ENCODE data around the gene CPNE1.

CPNE1 gene

DNA sequence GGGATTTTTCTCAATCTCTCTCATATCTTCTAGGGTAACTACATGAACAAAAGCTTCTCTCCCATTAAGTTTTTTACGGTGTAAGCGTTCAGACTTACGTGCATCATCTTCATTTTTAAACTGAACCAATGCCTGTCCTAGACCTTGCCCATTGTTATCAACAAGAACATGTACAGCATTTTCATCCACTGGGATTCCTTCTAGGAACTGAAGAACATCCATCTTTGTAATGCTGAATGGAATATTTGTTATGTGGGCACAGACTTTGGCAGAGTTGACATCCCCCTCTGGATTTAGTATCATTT, 11.3 kb downstream of the CPNE1 start:
- Mint-ChIP-seq H3K27me3 (ENCODE audit: low read depth) (no peaks in the 10 kb centered on the region), H3K9me3 (no peaks in the 10 kb centered on the region), H3K27ac (no peak overlapping the region), H3K4me1 (ENCODE audit: low read depth) (peaks cover 31% of the 10 kb centered on the region), H3K36me3 (ENCODE audit: low read depth) (peaks cover 18% of the 10 kb centered on the region), H3K4me3 (no peak overlapping the region)

GRCh38 chr20:35652641-35653429, 11.9 kb downstream of the CPNE1 start:
- H3K4me3 Mint-ChIP-seq = no peak overlapping the region
- H3K9me3 Mint-ChIP-seq = no peaks in the 10 kb centered on the region
- H3K36me3 Mint-ChIP-seq (ENCODE audit: low read depth) = peaks cover 18% of the 10 kb centered on the region
- H3K27ac Mint-ChIP-seq = no peak overlapping the region
- no peaks in the 10 kb centered on the region for H3K27me3 Mint-ChIP-seq (ENCODE audit: low read depth)
- H3K4me1 Mint-ChIP-seq (ENCODE audit: low read depth) = peaks cover 28% of the 10 kb centered on the region

- H3K27ac Mint-ChIP-seq = no peak overlapping the region
- H3K9me3 Mint-ChIP-seq = no peaks in the 10 kb centered on the region
- H3K27me3 Mint-ChIP-seq (ENCODE audit: low read depth) = no peaks in the 10 kb centered on the region
- peaks cover 17% of the 10 kb centered on the region for H3K36me3 Mint-ChIP-seq (ENCODE audit: low read depth)
- peaks cover 25% of the 10 kb centered on the region for H3K4me1 Mint-ChIP-seq (ENCODE audit: low read depth)
- no peak overlapping the region for H3K4me3 Mint-ChIP-seq
These were observed 12.7 kb downstream of the CPNE1 start for GRCh38 chr20:35651958-35652357.

DNA sequence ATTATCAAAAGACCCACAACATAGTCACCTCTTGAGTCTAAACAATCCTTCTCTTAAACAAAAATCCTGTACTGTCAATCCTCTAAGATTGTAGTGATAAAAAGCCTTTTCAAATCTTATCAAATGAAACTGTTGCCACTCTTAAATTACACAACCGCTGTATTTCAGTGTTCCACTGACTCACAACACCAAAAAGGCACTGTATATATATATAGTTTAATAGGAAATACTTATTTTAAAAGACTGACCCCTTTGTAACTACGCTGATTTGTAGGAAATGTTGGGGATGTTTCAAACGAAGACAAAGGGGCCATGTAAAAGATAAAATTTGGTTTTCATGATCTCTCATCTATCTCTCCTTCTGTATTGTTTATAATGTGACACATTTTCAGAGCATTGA, 14.1 kb downstream of the CPNE1 start:
- H3K27me3 Mint-ChIP-seq (ENCODE audit: low read depth) = no peaks in the 10 kb centered on the region
- peaks cover 25% of the 10 kb centered on the region for H3K4me1 Mint-ChIP-seq (ENCODE audit: low read depth)
- H3K36me3 Mint-ChIP-seq (ENCODE audit: low read depth) = peaks cover 18% of the 10 kb centered on the region
- no peak overlapping the region for H3K27ac Mint-ChIP-seq
- no peak overlapping the region for H3K4me3 Mint-ChIP-seq
- no peaks in the 10 kb centered on the region for H3K9me3 Mint-ChIP-seq

DNA sequence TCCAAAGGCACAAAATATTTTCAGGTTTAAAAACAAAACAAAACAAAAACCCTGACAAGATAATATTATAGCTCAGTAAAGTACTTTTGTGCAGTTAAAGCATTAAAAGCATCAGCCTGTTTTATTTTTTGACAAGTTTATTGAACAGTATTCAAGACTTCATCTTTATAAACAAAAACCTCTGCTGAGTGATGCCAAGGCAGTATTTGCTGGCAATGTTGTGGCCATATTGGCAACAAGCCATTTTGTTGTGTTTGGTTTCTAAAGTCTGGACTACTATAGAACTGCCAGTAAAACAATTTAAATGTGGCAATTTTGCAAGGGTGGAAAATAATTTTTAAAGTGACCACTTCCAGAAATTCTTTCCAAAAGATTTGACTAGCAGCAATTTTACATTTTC, 15.9 kb downstream of the CPNE1 start:
- no peaks in the 10 kb centered on the region for H3K27me3 Mint-ChIP-seq (ENCODE audit: low read depth)
- no peaks in the 10 kb centered on the region for H3K9me3 Mint-ChIP-seq
- H3K4me1 Mint-ChIP-seq (ENCODE audit: low read depth) = peaks cover 35% of the 10 kb centered on the region
- H3K27ac Mint-ChIP-seq = no peak overlapping the region
- no peak overlapping the region for H3K4me3 Mint-ChIP-seq
- H3K36me3 Mint-ChIP-seq (ENCODE audit: low read depth) = peaks cover 20% of the 10 kb centered on the region

- H3K36me3 Mint-ChIP-seq (ENCODE audit: low read depth) = peaks cover 13% of the 10 kb centered on the region
- no peak overlapping the region for H3K27ac Mint-ChIP-seq
- H3K4me3 Mint-ChIP-seq = no peak overlapping the region
- no peaks in the 10 kb centered on the region for H3K27me3 Mint-ChIP-seq (ENCODE audit: low read depth)
- no peaks in the 10 kb centered on the region for H3K9me3 Mint-ChIP-seq
- H3K4me1 Mint-ChIP-seq (ENCODE audit: low read depth) = peaks cover 41% of the 10 kb centered on the region
These were observed 19.9 kb downstream of the CPNE1 start for GRCh38 chr20:35644806-35645205.

DNA sequence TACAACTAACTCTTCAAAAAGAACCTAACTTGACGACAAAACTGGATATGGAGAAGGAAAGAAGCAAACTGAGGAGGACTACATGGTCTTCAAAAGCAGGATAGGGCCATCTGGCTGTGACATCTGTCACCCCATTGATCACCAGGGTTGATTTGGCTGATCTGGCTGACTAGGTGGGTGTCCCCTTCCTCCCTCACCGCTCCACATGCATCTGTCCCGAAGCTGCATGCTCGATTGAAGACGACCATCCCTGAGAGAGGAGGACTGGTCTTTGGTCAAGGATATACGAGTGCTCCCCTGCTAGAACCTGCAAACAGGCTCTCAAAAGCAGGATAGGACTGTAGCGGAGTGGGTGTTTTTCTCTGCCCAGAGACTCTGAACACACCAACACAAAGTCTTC, 21.7 kb downstream of the CPNE1 start:
- peaks cover 31% of the 10 kb centered on the region for H3K4me1 Mint-ChIP-seq (ENCODE audit: low read depth)
- H3K9me3 Mint-ChIP-seq = no peaks in the 10 kb centered on the region
- peaks cover 7% of the 10 kb centered on the region for H3K36me3 Mint-ChIP-seq (ENCODE audit: low read depth)
- H3K4me3 Mint-ChIP-seq = no peak overlapping the region
- H3K27ac Mint-ChIP-seq = no peak overlapping the region
- no peaks in the 10 kb centered on the region for H3K27me3 Mint-ChIP-seq (ENCODE audit: low read depth)

- H3K9me3 Mint-ChIP-seq = no peaks in the 10 kb centered on the region
- no peak overlapping the region for H3K27ac Mint-ChIP-seq
- peaks cover 29% of the 10 kb centered on the region for H3K4me1 Mint-ChIP-seq (ENCODE audit: low read depth)
- no peak overlapping the region for H3K4me3 Mint-ChIP-seq
- H3K36me3 Mint-ChIP-seq (ENCODE audit: low read depth) = peaks cover 5% of the 10 kb centered on the region
- no peaks in the 10 kb centered on the region for H3K27me3 Mint-ChIP-seq (ENCODE audit: low read depth)
These were observed 23.0 kb downstream of the CPNE1 start for GRCh38 chr20:35641743-35642142.

DNA sequence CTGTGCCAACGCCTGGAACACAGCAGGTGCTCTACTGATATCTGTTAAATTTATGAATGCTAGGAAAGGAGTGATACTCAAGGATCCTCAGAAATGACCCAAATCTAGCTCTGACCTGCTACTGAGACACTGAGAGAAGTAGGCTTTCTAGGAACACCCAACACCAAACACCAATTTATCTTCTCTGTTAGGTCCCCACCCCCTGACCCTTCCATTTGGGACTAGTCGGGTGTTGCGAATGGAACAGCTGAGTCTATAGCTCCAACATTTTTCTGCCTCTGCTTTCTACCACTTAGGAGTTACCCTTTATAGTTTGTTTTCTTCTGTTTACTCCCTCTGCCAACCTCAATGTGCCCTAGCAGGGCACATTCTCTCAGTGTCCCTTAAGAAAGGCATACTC, 24.0 kb downstream of the CPNE1 start:
- H3K4me3 Mint-ChIP-seq = no peak overlapping the region
- no peaks in the 10 kb centered on the region for H3K27me3 Mint-ChIP-seq (ENCODE audit: low read depth)
- peak overlapping the region; percentile 38 for H3K27ac Mint-ChIP-seq
- no peaks in the 10 kb centered on the region for H3K9me3 Mint-ChIP-seq
- H3K4me1 Mint-ChIP-seq (ENCODE audit: low read depth) = peaks cover 29% of the 10 kb centered on the region
- peaks cover 8% of the 10 kb centered on the region for H3K36me3 Mint-ChIP-seq (ENCODE audit: low read depth)

DNA sequence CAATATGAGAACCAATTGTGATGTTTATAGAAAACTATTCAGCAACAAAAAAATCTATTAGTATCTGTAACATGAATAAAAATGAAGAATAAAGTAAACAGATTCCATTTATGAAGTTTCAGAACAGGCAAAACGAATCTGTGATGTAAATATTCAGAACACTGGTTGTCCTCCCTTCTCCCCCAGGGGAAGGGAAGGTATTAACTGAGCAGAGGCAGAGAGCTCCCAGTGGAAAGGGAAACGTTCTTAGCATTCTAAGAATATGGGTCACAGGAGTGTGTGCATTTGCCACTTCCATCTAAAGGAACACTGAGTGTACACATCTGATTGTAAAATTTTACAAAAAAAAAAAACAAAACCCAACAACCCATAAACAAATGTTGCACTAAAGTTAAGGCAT, 25.9 kb downstream of the CPNE1 start:
- H3K4me1 Mint-ChIP-seq (ENCODE audit: low read depth) = peaks cover 25% of the 10 kb centered on the region
- no peak overlapping the region for H3K4me3 Mint-ChIP-seq
- H3K9me3 Mint-ChIP-seq = no peaks in the 10 kb centered on the region
- peaks cover 8% of the 10 kb centered on the region for H3K36me3 Mint-ChIP-seq (ENCODE audit: low read depth)
- H3K27me3 Mint-ChIP-seq (ENCODE audit: low read depth) = no peaks in the 10 kb centered on the region
- H3K27ac Mint-ChIP-seq = no peak overlapping the region

- Mint-ChIP-seq H3K4me1 (ENCODE audit: low read depth) (peaks cover 23% of the 10 kb centered on the region), H3K9me3 (no peaks in the 10 kb centered on the region)
These were observed 27.4 kb downstream of the CPNE1 start for GRCh38 chr20:35637276-35637675.

DNA sequence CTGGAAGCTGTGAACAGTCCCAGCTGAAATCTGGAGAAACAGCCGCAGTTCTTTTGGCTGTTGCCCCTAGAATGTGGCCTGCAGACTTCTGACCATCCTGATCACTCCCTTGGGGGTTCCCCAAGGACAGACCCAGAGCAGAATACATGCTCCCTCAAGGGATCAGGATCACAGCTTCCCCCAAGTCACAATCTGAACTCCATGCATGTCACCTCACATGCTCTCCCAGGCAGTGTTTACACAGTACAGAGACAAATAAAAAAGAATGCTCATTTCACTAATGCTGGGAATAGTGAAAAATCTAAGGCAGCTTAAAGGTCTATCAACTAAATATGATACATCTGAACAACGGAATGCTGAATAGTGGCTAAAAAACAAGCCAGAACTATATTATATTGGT, 28.6 kb downstream of the CPNE1 start:
- Mint-ChIP-seq H3K4me3 (no peak overlapping the region), H3K36me3 (ENCODE audit: low read depth) (peaks cover 9% of the 10 kb centered on the region), H3K27ac (no peak overlapping the region), H3K27me3 (ENCODE audit: low read depth) (no peaks in the 10 kb centered on the region), H3K4me1 (ENCODE audit: low read depth) (peaks cover 23% of the 10 kb centered on the region), H3K9me3 (no peaks in the 10 kb centered on the region)

More at GRCh38 chr20:35637276-35637675, 27.4 kb downstream of the CPNE1 start:
- Mint-ChIP-seq H3K27me3 (ENCODE audit: low read depth) (no peaks in the 10 kb centered on the region), H3K27ac (no peak overlapping the region), H3K36me3 (ENCODE audit: low read depth) (peaks cover 9% of the 10 kb centered on the region), H3K4me3 (no peak overlapping the region)

DNA sequence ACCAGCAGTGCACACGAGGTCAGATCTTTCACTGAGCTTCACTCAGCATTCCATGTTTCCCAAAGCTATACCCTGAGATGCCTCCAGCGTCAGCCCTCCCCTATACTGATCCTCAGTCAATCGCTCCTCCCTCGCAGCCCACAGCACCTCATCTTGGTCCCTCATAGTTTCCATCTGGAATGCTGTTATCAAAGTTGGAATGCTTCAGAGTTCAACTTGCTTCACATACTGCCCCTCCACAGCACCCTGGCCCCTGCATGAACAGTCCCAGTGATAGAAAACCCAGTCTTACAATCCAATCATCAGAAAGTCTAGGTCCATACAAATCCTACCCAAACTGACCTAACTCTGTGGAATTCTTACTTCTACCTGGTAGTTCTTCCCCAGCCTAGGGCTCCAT, 29.0 kb downstream of the CPNE1 start:
- H3K4me1 Mint-ChIP-seq (ENCODE audit: low read depth) = peaks cover 20% of the 10 kb centered on the region
- H3K27ac Mint-ChIP-seq = no peak overlapping the region
- no peaks in the 10 kb centered on the region for H3K27me3 Mint-ChIP-seq (ENCODE audit: low read depth)
- no peak overlapping the region for H3K4me3 Mint-ChIP-seq
- H3K36me3 Mint-ChIP-seq (ENCODE audit: low read depth) = peaks cover 9% of the 10 kb centered on the region
- H3K9me3 Mint-ChIP-seq = no peaks in the 10 kb centered on the region

- no peaks in the 10 kb centered on the region for H3K27me3 Mint-ChIP-seq (ENCODE audit: low read depth)
- peaks cover 24% of the 10 kb centered on the region for H3K36me3 Mint-ChIP-seq (ENCODE audit: low read depth)
- H3K4me1 Mint-ChIP-seq (ENCODE audit: low read depth) = peaks cover 11% of the 10 kb centered on the region
- H3K4me3 Mint-ChIP-seq = no peak overlapping the region
- H3K27ac Mint-ChIP-seq = no peak overlapping the region
- no peaks in the 10 kb centered on the region for H3K9me3 Mint-ChIP-seq
These were observed 32.1 kb downstream of the CPNE1 start for GRCh38 chr20:35632539-35633115.

DNA sequence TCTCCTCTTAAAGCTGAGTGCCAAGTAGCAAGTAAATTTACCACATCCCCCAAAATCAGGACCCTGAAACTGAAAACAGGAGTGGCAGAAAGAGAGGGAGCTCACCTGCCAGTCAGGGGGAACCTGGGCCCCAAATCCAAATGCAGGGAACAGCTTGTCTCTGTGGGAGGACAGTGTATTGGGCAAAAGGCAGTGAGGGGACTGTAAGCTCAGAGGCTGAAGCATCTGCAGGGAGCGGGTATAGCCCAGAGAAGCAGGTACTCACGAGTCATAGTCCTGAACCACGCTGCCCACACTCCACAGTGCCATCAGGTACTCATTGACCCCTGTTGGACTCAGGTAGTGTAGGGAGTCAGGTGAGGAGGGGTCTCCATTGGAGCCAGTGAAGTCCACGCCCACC, 34.1 kb downstream of the CPNE1 start:
- H3K36me3 Mint-ChIP-seq (ENCODE audit: low read depth) = peaks cover 30% of the 10 kb centered on the region
- no peak overlapping the region for H3K27ac Mint-ChIP-seq
- no peaks in the 10 kb centered on the region for H3K9me3 Mint-ChIP-seq
- H3K4me3 Mint-ChIP-seq = no peak overlapping the region
- H3K4me1 Mint-ChIP-seq (ENCODE audit: low read depth) = peaks cover 10% of the 10 kb centered on the region
- no peaks in the 10 kb centered on the region for H3K27me3 Mint-ChIP-seq (ENCODE audit: low read depth)
